Adrenal gland (tissue), 12 donors: Measurements from ENCODE around the gene NBL1. TPM values are rescaled to one million over a fixed set of nuclear protein-coding genes. Genes with fewer than 3 reads are reported as not detected.

Experiments
- DNase-seq, 7 donors: peaks; one replicate each; pipeline ENCODE4 v3.0.0-alpha.2; 2019 to 2020
- H3K27ac ChIP-seq, 5 donors: fragments of 200-600 bp; sonication (generic) in 4 of 5; 1 replicate in 3 of 5; 2 replicates in 2 of 5; pipeline versions ENCODE4 v1.5.1 to v1.8.0; 2016 to 2020; ENCODE audit warnings: mild to moderate bottlenecking in 1 of 5
- H3K27me3 ChIP-seq: fragments of 200-600 bp; 2 replicates; pipeline ENCODE4 v1.8.0; 2021
- H3K36me3 ChIP-seq, 2 donors: fragments of 200-600 bp; replicated peaks in 1 of 2; 1 replicate in 1 of 2; 2 replicates in 1 of 2; pipeline versions ENCODE4 v1.5.1 to v1.8.0; 2018 to 2022
- H3K4me1 ChIP-seq, 2 donors: fragments of 200-600 bp; replicated peaks in 1 of 2; 1 replicate in 1 of 2; 2 replicates in 1 of 2; pipeline versions ENCODE4 v1.5.1 to v1.8.0; 2018 to 2021
- H3K4me3 ChIP-seq, 4 donors: fragments of 200-600 bp; sonication (generic) in 3 of 4; one replicate each; pipeline ENCODE4 v1.5.1; 2016 to 2018
- H3K9me3 ChIP-seq, 3 donors: fragments of 200-600 bp; sonication (generic) in 1 of 3; replicated peaks in 1 of 3; 1 replicate in 2 of 3; 2 replicates in 1 of 3; pipeline versions ENCODE4 v1.5.1 to v1.8.0; 2016 to 2021
- POLR2A ChIP-seq, 2 donors: fragments of 450-650 bp; IDR thresholded peaks; one replicate each; pipeline ENCODE4 v1.6.1; 2017; ENCODE audit warnings: antibody characterized with exemption in 2 of 2, mild to moderate bottlenecking in 2 of 2, moderate library complexity in 1 of 2
- WGBS, 4 donors: extraction: QIAGEN DNeasy Blood & Tissue Kit in 2 of 4; methylation state at CpG; one replicate each; pipeline versions ENCODE4 v1.1.5 to v1.1.7; 2013 to 2017; 5-methylcytosine and 5-hydroxymethylcytosine counted together
- intact Hi-C, 2 donors: fragments of 100-400 bp; cut with DNase I; formaldehyde crosslinking; loops; one replicate each; pipeline versions ENCODE4 v1.14.1 to v1.15.0; 2022 to 2023
- polyA plus RNA-seq, 3 donors: library from polyadenylated mRNA; stranded (reverse); fragments of 200-250 nt in 2 of 3; fragments of 350-450 nt in 1 of 3; fragmentation: Illumina TruSeq in 1 of 3; extraction: RNeasy Lipid Tissue Mini Kit (QIAGEN cat#74804) in 1 of 3; gene quantifications; one replicate each; pipeline ENCODE4 v1.2.3, GENCODE V29; 2013 to 2014
- total RNA-seq, 9 donors: library from RNA; depleted of rRNA in 4 of 9; stranded (reverse); fragments of >200 nt in 4 of 9; fragments of 120-200 nt in 1 of 9; fragmentation: NEBNext Ultra II Directional in 1 of 9; extraction: Animal tissue kit (Norgen Biotek cat#: 25700) in 1 of 9; gene quantifications; one replicate each; pipeline versions ENCODE4 v1.1.0 to v1.2.4, GENCODE V29; 2013 to 2023
- TF ChIP-seq, protein P1 (sequence below), 6 experiments: fragments of 450-650 bp in 4 of 6; fragments of 200-600 bp in 2 of 6; sonication (generic) in 1 of 6; IDR thresholded peaks; 1 replicate in 5 of 6; 2 replicates in 1 of 6; pipeline versions ENCODE4 v1.5.1 to v1.8.0; 2016 to 2021; ENCODE audit warnings: antibody characterized with exemption in 6 of 6, mild to moderate bottlenecking in 2 of 6, moderate library complexity in 1 of 6
- donor health status: healthy with polysubstance abuse.
- donor health status: Bipolar disorder and iron deficiency.
- donor health status: DM: yes; HTN: yes; CAD: no.
- donor health status: DM: no; HTN: no; CAD: no.
- donor health status: DM: no; HTN: no; CAD: no.
- donor health status: DM: yes; HTN: yes; CAD: no.

Gene NBL1
- total and polyA plus RNA-seq, 12 donors = 4.2 to 61.0 (median 26.0) TPM

- intact Hi-C loops = no loop called here
- DNase-seq = no peak
- H3K27me3 ChIP-seq = no peaks in the 10 kb centered on the region
- peaks cover 0 to 9% of the 10 kb centered on the region in 2 donors for H3K36me3 ChIP-seq
- H3K9me3 ChIP-seq = no peaks in the 10 kb centered on the region
- 79 to 92% (median 86%) methylated on average over 7 of the region's 7 CpGs for WGBS, 4 donors
- H3K4me1 ChIP-seq = peaks cover 4 to 15% of the 10 kb centered on the region in 2 donors
- TF ChIP-seq, protein P1, sequence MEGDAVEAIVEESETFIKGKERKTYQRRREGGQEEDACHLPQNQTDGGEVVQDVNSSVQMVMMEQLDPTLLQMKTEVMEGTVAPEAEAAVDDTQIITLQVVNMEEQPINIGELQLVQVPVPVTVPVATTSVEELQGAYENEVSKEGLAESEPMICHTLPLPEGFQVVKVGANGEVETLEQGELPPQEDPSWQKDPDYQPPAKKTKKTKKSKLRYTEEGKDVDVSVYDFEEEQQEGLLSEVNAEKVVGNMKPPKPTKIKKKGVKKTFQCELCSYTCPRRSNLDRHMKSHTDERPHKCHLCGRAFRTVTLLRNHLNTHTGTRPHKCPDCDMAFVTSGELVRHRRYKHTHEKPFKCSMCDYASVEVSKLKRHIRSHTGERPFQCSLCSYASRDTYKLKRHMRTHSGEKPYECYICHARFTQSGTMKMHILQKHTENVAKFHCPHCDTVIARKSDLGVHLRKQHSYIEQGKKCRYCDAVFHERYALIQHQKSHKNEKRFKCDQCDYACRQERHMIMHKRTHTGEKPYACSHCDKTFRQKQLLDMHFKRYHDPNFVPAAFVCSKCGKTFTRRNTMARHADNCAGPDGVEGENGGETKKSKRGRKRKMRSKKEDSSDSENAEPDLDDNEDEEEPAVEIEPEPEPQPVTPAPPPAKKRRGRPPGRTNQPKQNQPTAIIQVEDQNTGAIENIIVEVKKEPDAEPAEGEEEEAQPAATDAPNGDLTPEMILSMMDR (IDR thresholded peaks at IDR 0.05) = no peak
- TF ChIP-seq POLR2A (IDR thresholded peaks at IDR 0.05) = no peak
- H3K27ac ChIP-seq = no peak overlapping the region
- no peak overlapping the region for H3K4me3 ChIP-seq
These were observed 30.9 kb upstream of the NBL1 start for GRCh38 chr1:19613171-19613703.

DNA sequence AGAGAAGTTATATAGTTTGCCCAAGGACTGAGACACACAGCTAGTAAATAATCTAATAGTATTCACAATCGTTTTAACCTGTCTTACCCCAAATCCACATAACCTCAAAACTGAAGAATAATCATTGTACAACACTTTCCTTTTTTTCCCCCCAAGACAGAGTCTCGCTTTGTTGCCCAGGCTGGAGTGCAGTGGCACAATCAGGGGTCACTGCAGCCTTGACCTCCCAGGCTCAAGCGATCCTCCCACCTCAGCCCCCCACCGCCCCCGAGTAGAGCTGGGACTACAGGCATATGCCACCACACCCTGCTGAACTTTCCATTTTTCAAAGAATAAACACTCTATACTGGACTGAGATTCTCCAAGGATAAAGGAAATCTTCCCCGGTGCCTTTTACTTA, 28.7 kb upstream of the NBL1 start:
- 69 to 84% (median 76%) methylated on average over 6 of the region's 6 CpGs for WGBS, 4 donors
- no peak for DNase-seq
- H3K27ac ChIP-seq = no peak overlapping the region
- intact Hi-C loops = no loop called here
- H3K4me3 ChIP-seq = no peak overlapping the region
- TF ChIP-seq POLR2A (IDR thresholded peaks at IDR 0.05) = no peak
- peaks cover 0 to 9% of the 10 kb centered on the region in 2 donors for H3K36me3 ChIP-seq
- no peaks in the 10 kb centered on the region for H3K27me3 ChIP-seq
- peaks cover 4 to 17% of the 10 kb centered on the region in 2 donors for H3K4me1 ChIP-seq
- H3K9me3 ChIP-seq = no peaks in the 10 kb centered on the region

GRCh38 chr1:19616489-19616888, 27.6 kb upstream of the NBL1 start:
- no peak overlapping the region for H3K27ac ChIP-seq
- H3K27me3 ChIP-seq = no peaks in the 10 kb centered on the region
- no peak overlapping the region for H3K4me3 ChIP-seq
- WGBS, 4 donors = 57 to 66% (median 61%) methylated on average over 2 of the region's 2 CpGs
- H3K9me3 ChIP-seq = no peaks in the 10 kb centered on the region
- TF ChIP-seq, protein P1 (IDR thresholded peaks at IDR 0.05) = no peak
- TF ChIP-seq POLR2A (IDR thresholded peaks at IDR 0.05) = no peak
- peaks cover 0 to 17% of the 10 kb centered on the region in 2 donors for H3K4me1 ChIP-seq
- intact Hi-C loops = no loop called here
- peaks cover 0 to 9% of the 10 kb centered on the region in 2 donors for H3K36me3 ChIP-seq
- no peak for DNase-seq

- Histone ChIP-seq H3K27ac (no peak overlapping the region), H3K27me3 (no peaks in the 10 kb centered on the region), H3K4me3 (no peak overlapping the region), H3K4me1 (peaks cover 0 to 21% of the 10 kb centered on the region in 2 donors), H3K36me3 (peaks cover 0 to 9% of the 10 kb centered on the region in 2 donors), H3K9me3 (no peaks in the 10 kb centered on the region)
- WGBS, 4 donors = 68 to 76% (median 74%) methylated on average over 3 of the region's 3 CpGs
- intact Hi-C loops = no loop called here
- TF ChIP-seq POLR2A (IDR thresholded peaks at IDR 0.05) = no peak
- TF ChIP-seq, protein P1 (IDR thresholded peaks at IDR 0.05) = no peak
- no peak for DNase-seq
These were observed 26.7 kb upstream of the NBL1 start for GRCh38 chr1:19617376-19617775.

GRCh38 chr1:19618428-19618827, 25.7 kb upstream of the NBL1 start:
- no peak overlapping the region for H3K27ac ChIP-seq
- no peak for TF ChIP-seq POLR2A (IDR thresholded peaks at IDR 0.05)
- TF ChIP-seq, protein P1 (IDR thresholded peaks at IDR 0.05) = no peak
- peak in 1 of 7 donors; percentile 38 for DNase-seq
- intact Hi-C loops = no loop called here
- no peaks in the 10 kb centered on the region for H3K27me3 ChIP-seq
- H3K4me1 ChIP-seq = peaks cover 0 to 21% of the 10 kb centered on the region in 2 donors
- WGBS, 4 donors = 96 to 100% (median 97%) methylated on average over 3 of the region's 3 CpGs
- no peaks in the 10 kb centered on the region for H3K9me3 ChIP-seq
- H3K36me3 ChIP-seq = peaks cover 0 to 9% of the 10 kb centered on the region in 2 donors
- no peak overlapping the region for H3K4me3 ChIP-seq
